ENCODE data around the gene ITGA1.

GRCh38 chr5:52791366-52791765 lies 3.6 kb downstream of the ITGA1 start:
- TF ChIP-seq EGR2 (tag by site-specific recombination; IDR thresholded peaks at IDR 0.05; ENCODE audit: low read depth) (peak; percentile 10; the same call in 1 of the 2 replicates), BCL11A (tag by site-specific recombination; IDR thresholded peaks at IDR 0.05; ENCODE audit: low read depth) (no peak), ZNF449 (tag by site-specific recombination; IDR thresholded peaks at IDR 0.05) (0 out of 2 replicates have a peak, but pooled peaks have one; percentile 19), CTCF (tag by site-specific recombination; IDR thresholded peaks at IDR 0.05) (no peak), ZNF140 (tag by site-specific recombination; IDR thresholded peaks at IDR 0.05) (no peak), REST (tag by site-specific recombination; IDR thresholded peaks at IDR 0.05) (no peak), ZFP37 (tag by site-specific recombination; IDR thresholded peaks at IDR 0.05) (no peak), KLF1 (tag by site-specific recombination; IDR thresholded peaks at IDR 0.05) (no peak), ZNF530 (tag by site-specific recombination; IDR thresholded peaks at IDR 0.05; ENCODE audit: low read depth) (no peak), ZNF513 (tag by site-specific recombination; IDR thresholded peaks at IDR 0.05) (no peak), SETDB1 (IDR thresholded peaks at IDR 0.05; ENCODE audit: insufficient read length, low read length) (no peak)
